Sigmoid colon (tissue), 7 donors: Measurements from ENCODE around the gene TMEM37. TPM values are rescaled to one million over a fixed set of nuclear protein-coding genes. Genes with fewer than 3 reads are reported as not detected.

Experiments used
- DNase-seq: peaks from one replicate; pipeline ENCODE4 v3.0.0-alpha.2; 2019
- H3K27ac ChIP-seq, 4 donors: fragments of 200-600 bp; sonication (generic); one replicate each; pipeline ENCODE4 v1.5.1; 2016 to 2019; ENCODE audit warnings: mild to moderate bottlenecking in 1 of 4
- H3K27me3 ChIP-seq, 3 donors: fragments of 200-600 bp; sonication (generic); one replicate each; pipeline ENCODE4 v1.5.1; 2019; ENCODE audit warnings: mild to moderate bottlenecking in 1 of 3
- H3K36me3 ChIP-seq, 4 donors: fragments of 200-600 bp; sonication (generic); one replicate each; pipeline ENCODE4 v1.5.1; 2016 to 2019
- H3K4me1 ChIP-seq, 4 donors: fragments of 200-600 bp; sonication (generic); one replicate each; pipeline ENCODE4 v1.5.1; 2017 to 2019
- H3K4me3 ChIP-seq, 4 donors: fragments of 200-600 bp; sonication (generic); one replicate each; pipeline ENCODE4 v1.5.1; 2017 to 2019; ENCODE audit warnings: mild to moderate bottlenecking in 2 of 4, moderate library complexity in 1 of 4
- H3K9me3 ChIP-seq, 4 donors: fragments of 200-600 bp in 3 of 4; sonication (generic) in 3 of 4; one replicate each; pipeline versions ENCODE4 v1.5.1 to v1.6.1; 2013 to 2019
- EP300 ChIP-seq, 4 donors: sonication (generic); formaldehyde crosslinking; IDR thresholded peaks; one replicate each; pipeline ENCODE4 v1.6.1; 2017; ENCODE audit warnings: antibody characterized with exemption in 4 of 4
- POLR2A ChIP-seq, 2 donors: fragments of 450-650 bp; IDR thresholded peaks; one replicate each; pipeline ENCODE4 v1.6.1; 2016; ENCODE audit warnings: antibody characterized with exemption in 2 of 2, mild to moderate bottlenecking in 2 of 2, moderate library complexity in 2 of 2
- POLR2AphosphoS5 ChIP-seq, 4 donors: sonication (generic); formaldehyde crosslinking; IDR thresholded peaks; one replicate each; pipeline ENCODE4 v1.6.1; 2017; ENCODE audit warnings: antibody characterized with exemption in 4 of 4
- WGBS, 2 donors: extraction: QIAGEN DNeasy Blood & Tissue Kit; methylation state at CpG; one replicate each; pipeline ENCODE4 v1.1.7; 2013; 5-methylcytosine and 5-hydroxymethylcytosine counted together
- intact Hi-C: fragments of 100-400 bp; cut with DNase I; formaldehyde crosslinking; loops from one replicate; pipeline ENCODE4 v1.15.1; 2023
- polyA plus RNA-seq, 3 donors: library from polyadenylated mRNA; stranded (reverse); fragments of 200-250 nt; gene quantifications; one replicate each; pipeline ENCODE4 v1.2.3, GENCODE V29; 2013
- total RNA-seq, 4 donors: library from RNA; depleted of rRNA; stranded (reverse); fragments of >200 nt; gene quantifications; one replicate each; pipeline ENCODE4 v1.1.0, GENCODE V29; 2016
- TF ChIP-seq, protein P1 (sequence below), 4 experiments: fragments of 450-650 bp in 3 of 4; fragments of 200-600 bp in 1 of 4; IDR thresholded peaks; one replicate each; pipeline ENCODE4 v1.5.1; 2016 to 2019; ENCODE audit warnings: antibody characterized with exemption in 4 of 4, mild to moderate bottlenecking in 3 of 4, moderate library complexity in 2 of 4
- donor health status: healthy with polysubstance abuse.
- donor health status: Bipolar disorder and iron deficiency.
- donor health status: healthy.

The TMEM37 gene
- total and polyA plus RNA-seq, 7 donors, result 0.55 to 96.9 (median 6.1) TPM

DNA sequence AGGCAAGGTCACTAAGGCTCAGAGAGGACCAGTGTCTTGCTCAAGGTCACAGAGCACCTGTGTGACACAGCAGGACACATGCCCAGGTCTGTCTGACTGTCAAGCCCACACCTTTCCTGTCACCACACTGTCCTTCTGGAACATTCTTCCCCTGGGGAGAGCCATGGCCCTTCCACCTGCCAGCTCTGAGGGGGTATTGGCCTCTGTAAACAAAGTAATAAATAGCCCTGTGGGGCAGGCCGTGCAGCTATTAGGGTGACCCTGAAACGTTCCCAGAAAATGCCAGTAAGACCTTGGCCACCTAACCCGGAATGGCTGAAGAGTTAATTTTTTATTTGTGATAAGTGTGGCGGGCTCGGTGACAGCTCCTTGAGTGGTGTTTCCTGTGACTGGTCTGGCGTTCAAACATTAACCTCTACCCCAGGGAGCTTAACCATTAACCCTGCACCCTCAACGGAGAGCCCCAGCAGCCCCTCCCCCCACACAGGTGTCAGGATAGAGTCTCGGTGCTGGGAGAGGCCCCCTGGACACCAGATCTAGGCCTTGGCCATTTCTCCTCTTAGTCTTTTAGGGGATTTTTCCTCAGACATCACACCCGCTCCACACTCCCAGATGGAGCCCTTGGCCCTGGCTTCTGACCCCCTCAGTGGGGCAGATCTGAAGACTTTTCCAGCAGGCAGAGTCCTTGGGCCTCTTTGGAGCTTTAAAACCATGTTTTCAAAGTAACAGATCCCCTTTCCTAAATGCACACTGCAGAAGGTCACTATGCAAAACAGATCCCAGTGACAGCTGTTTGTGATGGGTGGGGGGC lies 56.0 kb downstream of the TMEM37 start:
- no peak for TF ChIP-seq POLR2A (IDR thresholded peaks at IDR 0.05)
- TF ChIP-seq EP300 (IDR thresholded peaks at IDR 0.05), result no peak
- no peak for TF ChIP-seq POLR2AphosphoS5 (IDR thresholded peaks at IDR 0.05)
- TF ChIP-seq, protein P1, sequence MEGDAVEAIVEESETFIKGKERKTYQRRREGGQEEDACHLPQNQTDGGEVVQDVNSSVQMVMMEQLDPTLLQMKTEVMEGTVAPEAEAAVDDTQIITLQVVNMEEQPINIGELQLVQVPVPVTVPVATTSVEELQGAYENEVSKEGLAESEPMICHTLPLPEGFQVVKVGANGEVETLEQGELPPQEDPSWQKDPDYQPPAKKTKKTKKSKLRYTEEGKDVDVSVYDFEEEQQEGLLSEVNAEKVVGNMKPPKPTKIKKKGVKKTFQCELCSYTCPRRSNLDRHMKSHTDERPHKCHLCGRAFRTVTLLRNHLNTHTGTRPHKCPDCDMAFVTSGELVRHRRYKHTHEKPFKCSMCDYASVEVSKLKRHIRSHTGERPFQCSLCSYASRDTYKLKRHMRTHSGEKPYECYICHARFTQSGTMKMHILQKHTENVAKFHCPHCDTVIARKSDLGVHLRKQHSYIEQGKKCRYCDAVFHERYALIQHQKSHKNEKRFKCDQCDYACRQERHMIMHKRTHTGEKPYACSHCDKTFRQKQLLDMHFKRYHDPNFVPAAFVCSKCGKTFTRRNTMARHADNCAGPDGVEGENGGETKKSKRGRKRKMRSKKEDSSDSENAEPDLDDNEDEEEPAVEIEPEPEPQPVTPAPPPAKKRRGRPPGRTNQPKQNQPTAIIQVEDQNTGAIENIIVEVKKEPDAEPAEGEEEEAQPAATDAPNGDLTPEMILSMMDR (IDR thresholded peaks at IDR 0.05), result no peak
- Histone ChIP-seq H3K27ac (no peak overlapping the region), H3K4me3 (no peak overlapping the region), H3K27me3 (no peaks in the 10 kb centered on the region), H3K9me3 (no peaks in the 10 kb centered on the region), H3K36me3 (no peaks in the 10 kb centered on the region), H3K4me1 (peaks cover 0 to 16% (median 12%) of the 10 kb centered on the region in 4 donors)
- WGBS, 2 donors, result 6 to 23% methylated on average over 9 of the region's 9 CpGs
- intact Hi-C loops, result no loop called here
- no peak for DNase-seq

Other genes with a start within 250 kb of the TMEM37 start
- 1 to 10 TPM; 1.5 to 6.9 (median 3.3) TPM for gene STEAP3, start 208.0 kb upstream of the TMEM37 start, total RNA-seq
- 10 to 100 TPM in 1 of 3 donors, 1 to 10 TPM in 2; 1.4 to 16.4 (median 1.8) TPM for gene STEAP3, start 208.0 kb upstream of the TMEM37 start, polyA plus RNA-seq
- 10 to 100 TPM; 11.1 to 18.2 (median 16.9) TPM for gene C2orf76, start 65.0 kb upstream of the TMEM37 start, total RNA-seq
- gene C2orf76, start 65.0 kb upstream of the TMEM37 start, polyA plus RNA-seq, result 10 to 100 TPM; 12.8 to 26.4 (median 21.0) TPM
- gene DBI, start 64.9 kb upstream of the TMEM37 start, total RNA-seq, result 10 to 100 TPM; 49.5 to 92.4 (median 70.7) TPM
- gene DBI, start 64.9 kb upstream of the TMEM37 start, polyA plus RNA-seq, result 1,000 to 10,000 TPM in 2 of 3 donors, 100 to 1,000 TPM in 1; 740 to 1,261 (median 1,072) TPM
- not detected for gene SCTR, start 92.6 kb downstream of the TMEM37 start, total RNA-seq
- gene SCTR, start 92.6 kb downstream of the TMEM37 start, polyA plus RNA-seq, result under 1 TPM in 1 of 3 donors, not detected in 2; 0.16 TPM
- gene CFAP221, start 112.6 kb downstream of the TMEM37 start, total RNA-seq, result not detected
- under 1 TPM in 1 of 3 donors, not detected in 2; 0.07 TPM for gene CFAP221, start 112.6 kb downstream of the TMEM37 start, polyA plus RNA-seq
- gene TMEM177, start 247.3 kb downstream of the TMEM37 start, total RNA-seq, result 1 to 10 TPM; 5.8 to 8.2 (median 6.3) TPM
- 10 to 100 TPM in 2 of 3 donors, 1 to 10 TPM in 1; 8.4 to 17.9 (median 16.4) TPM for gene TMEM177, start 247.3 kb downstream of the TMEM37 start, polyA plus RNA-seq